ENCODE data around the gene PUM2. TPM values are rescaled to one million over a fixed set of nuclear protein-coding genes. Genes with fewer than 3 reads are reported as not detected.

Gene PUM2
- total RNA-seq, 1 donor from 2014 or later, result 76.6 TPM

DNA sequence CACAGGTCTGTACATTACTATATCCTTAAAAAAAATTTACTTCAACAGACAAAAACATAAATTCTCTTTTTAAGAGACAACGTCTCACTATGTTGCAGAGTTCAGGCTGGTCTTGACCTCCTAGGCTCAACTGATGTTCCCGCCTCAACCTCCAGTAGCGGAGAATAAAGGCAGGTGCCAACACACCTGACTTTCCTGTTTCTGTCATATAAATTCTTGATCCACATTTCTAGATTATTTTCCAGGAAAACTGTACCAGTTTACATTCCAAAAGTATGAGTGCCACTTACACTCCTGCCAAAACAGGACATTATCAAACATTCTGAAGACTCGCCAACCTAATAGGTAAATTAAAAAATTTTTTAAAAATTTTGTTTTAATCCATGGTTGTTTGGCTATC lies 48.6 kb downstream of the PUM2 start:
- H3K27ac ChIP-seq, result no peak overlapping the region
- peaks cover 11% of the 10 kb centered on the region for H3K4me1 ChIP-seq
- TF ChIP-seq POLR2AphosphoS5 (IDR thresholded peaks at IDR 0.05; ENCODE audit: insufficient read depth in 1 of 2, low read depth in 1 of 2) (no peak), POLR2A (IDR thresholded peaks at IDR 0.05) (no peak)
- TF ChIP-seq, protein P1, sequence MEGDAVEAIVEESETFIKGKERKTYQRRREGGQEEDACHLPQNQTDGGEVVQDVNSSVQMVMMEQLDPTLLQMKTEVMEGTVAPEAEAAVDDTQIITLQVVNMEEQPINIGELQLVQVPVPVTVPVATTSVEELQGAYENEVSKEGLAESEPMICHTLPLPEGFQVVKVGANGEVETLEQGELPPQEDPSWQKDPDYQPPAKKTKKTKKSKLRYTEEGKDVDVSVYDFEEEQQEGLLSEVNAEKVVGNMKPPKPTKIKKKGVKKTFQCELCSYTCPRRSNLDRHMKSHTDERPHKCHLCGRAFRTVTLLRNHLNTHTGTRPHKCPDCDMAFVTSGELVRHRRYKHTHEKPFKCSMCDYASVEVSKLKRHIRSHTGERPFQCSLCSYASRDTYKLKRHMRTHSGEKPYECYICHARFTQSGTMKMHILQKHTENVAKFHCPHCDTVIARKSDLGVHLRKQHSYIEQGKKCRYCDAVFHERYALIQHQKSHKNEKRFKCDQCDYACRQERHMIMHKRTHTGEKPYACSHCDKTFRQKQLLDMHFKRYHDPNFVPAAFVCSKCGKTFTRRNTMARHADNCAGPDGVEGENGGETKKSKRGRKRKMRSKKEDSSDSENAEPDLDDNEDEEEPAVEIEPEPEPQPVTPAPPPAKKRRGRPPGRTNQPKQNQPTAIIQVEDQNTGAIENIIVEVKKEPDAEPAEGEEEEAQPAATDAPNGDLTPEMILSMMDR (IDR thresholded peaks at IDR 0.05), result no peak
- no peak for DNase-seq (ENCODE audit: extremely low spot score in 2 of 2)
- H3K9me3 ChIP-seq, result no peaks in the 10 kb centered on the region
- no peak overlapping the region for H3K4me3 ChIP-seq
- H3K27me3 ChIP-seq, result no peaks in the 10 kb centered on the region
- H3K36me3 ChIP-seq, result peaks cover 0 to 30% of the 10 kb centered on the region in 2 donors
- intact Hi-C loops (cut with DNase I), result no loop called here

DNA sequence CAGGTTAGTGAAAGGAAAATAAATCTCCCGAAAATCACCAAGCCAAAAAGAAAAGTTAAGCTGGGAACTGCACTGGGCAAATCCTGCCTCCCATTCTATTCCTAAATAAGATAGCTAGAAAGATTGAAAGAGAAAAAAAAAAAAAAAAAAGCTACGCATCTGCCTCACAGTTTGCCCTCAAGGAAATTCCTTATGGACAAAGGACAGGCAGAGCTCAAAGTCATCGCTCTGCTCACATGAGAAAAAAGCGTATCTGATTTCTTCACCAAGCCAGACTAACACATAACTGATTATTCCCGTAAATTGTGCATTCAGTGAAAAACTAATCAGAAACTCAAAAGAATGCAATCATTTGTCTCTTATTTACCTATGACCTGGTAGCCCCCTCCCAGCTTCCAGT lies 50.0 kb downstream of the PUM2 start:
- Histone ChIP-seq H3K4me3 (no peak overlapping the region), H3K4me1 (peaks cover 11% of the 10 kb centered on the region), H3K27me3 (no peaks in the 10 kb centered on the region), H3K9me3 (no peaks in the 10 kb centered on the region), H3K36me3 (peaks cover 0 to 23% of the 10 kb centered on the region in 2 donors), H3K27ac (no peak overlapping the region)
- intact Hi-C loops (cut with DNase I), result no loop called here
- TF ChIP-seq POLR2A (IDR thresholded peaks at IDR 0.05) (no peak), POLR2AphosphoS5 (IDR thresholded peaks at IDR 0.05; ENCODE audit: insufficient read depth in 1 of 2, low read depth in 1 of 2) (no peak)
- TF ChIP-seq, protein P1 (IDR thresholded peaks at IDR 0.05), result no peak
- DNase-seq (ENCODE audit: extremely low spot score in 2 of 2), result no peak

DNA sequence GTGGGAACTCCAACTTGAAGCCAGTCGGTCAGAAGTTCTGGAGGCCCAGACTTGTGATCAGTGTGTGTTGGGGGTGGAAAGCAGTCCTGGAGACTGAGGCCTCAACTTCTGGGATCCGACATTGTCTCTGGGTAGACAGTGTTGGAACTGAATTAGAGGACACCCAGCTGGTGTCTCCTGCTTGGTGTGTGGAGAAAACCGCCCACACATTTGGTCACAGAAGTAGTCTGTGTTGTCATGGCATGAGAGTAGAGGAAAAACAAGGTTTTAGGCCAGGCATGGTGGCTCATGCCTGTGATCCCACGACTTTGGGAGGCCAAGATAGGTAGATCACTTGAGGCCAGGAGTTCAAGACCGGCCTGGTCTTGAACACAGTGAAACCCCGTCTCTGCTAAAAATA lies 51.5 kb downstream of the PUM2 start:
- no peak for DNase-seq (ENCODE audit: extremely low spot score in 2 of 2)
- H3K27ac ChIP-seq, result no peak overlapping the region
- peaks cover 0 to 27% of the 10 kb centered on the region in 2 donors for H3K36me3 ChIP-seq
- peaks cover 11% of the 10 kb centered on the region for H3K4me1 ChIP-seq
- H3K9me3 ChIP-seq, result no peaks in the 10 kb centered on the region
- H3K4me3 ChIP-seq, result no peak overlapping the region
- no peak for TF ChIP-seq POLR2A (IDR thresholded peaks at IDR 0.05)
- TF ChIP-seq, protein P1 (IDR thresholded peaks at IDR 0.05), result no peak
- TF ChIP-seq POLR2AphosphoS5 (IDR thresholded peaks at IDR 0.05; ENCODE audit: insufficient read depth in 1 of 2, low read depth in 1 of 2), result no peak
- no peaks in the 10 kb centered on the region for H3K27me3 ChIP-seq
- intact Hi-C loops (cut with DNase I), result no loop called here

DNA sequence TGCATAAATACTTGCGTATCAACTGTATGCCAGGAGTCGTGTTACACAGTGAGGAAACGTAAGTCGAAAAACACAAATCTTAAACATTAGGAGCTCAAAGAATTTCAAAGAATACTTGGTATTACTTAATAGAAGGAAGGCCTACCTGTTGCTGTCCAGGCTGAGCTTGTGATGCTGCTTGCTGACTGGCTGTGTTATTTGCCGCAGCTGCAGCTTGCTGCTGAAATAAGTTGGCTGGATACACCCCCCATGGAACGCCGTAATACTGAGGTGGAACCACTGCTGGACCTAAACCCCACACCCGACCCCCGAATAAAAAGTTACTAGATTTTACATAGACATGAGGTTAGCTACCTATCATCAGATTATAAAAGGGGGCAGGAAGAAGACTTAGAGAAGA lies 56.4 kb downstream of the PUM2 start:
- DNase-seq (ENCODE audit: extremely low spot score in 2 of 2), result no peak
- intact Hi-C loops (cut with DNase I), result no loop called here
- Histone ChIP-seq H3K36me3 (peaks cover 0 to 39% of the 10 kb centered on the region in 2 donors), H3K4me1 (peaks cover 4% of the 10 kb centered on the region), H3K4me3 (no peak overlapping the region), H3K27me3 (no peaks in the 10 kb centered on the region), H3K27ac (no peak overlapping the region), H3K9me3 (no peaks in the 10 kb centered on the region)
- no peak for TF ChIP-seq POLR2AphosphoS5 (IDR thresholded peaks at IDR 0.05; ENCODE audit: insufficient read depth in 1 of 2, low read depth in 1 of 2)
- TF ChIP-seq, protein P1 (IDR thresholded peaks at IDR 0.05), result no peak
- no peak for TF ChIP-seq POLR2A (IDR thresholded peaks at IDR 0.05)

DNA sequence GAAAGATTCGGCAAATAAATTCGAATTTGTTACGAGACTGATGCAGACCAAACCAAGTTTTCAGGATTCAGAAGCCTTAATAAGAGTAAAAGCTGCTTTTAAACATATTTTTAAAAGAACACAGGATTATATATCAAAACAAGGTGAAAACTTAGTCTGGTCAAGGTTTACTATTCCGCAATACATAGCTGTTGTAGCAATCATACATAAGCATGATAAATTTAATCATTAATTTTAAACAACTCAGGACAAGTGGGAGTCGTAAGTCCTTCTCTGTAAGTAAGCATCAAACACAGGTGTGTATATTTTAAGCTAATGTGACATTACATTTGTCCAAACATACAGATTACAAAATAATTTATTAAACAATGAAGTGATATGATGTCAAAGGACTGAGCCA lies 57.7 kb downstream of the PUM2 start:
- Histone ChIP-seq H3K27me3 (no peaks in the 10 kb centered on the region), H3K9me3 (no peaks in the 10 kb centered on the region), H3K36me3 (peaks cover 0 to 42% of the 10 kb centered on the region in 2 donors), H3K27ac (no peak overlapping the region), H3K4me3 (no peak overlapping the region), H3K4me1 (peaks cover 10% of the 10 kb centered on the region)
- DNase-seq (ENCODE audit: extremely low spot score in 2 of 2), result no peak
- TF ChIP-seq, protein P1 (IDR thresholded peaks at IDR 0.05), result no peak
- TF ChIP-seq POLR2A (IDR thresholded peaks at IDR 0.05), result no peak
- TF ChIP-seq POLR2AphosphoS5 (IDR thresholded peaks at IDR 0.05; ENCODE audit: insufficient read depth in 1 of 2, low read depth in 1 of 2), result no peak
- intact Hi-C loops (cut with DNase I), result no loop called here

Data from vagina (tissue), 2 donors.